LNCaP clone FGC (cell line): ENCODE measurements around the gene CD79B.

Source experiments
- DNase-seq: peaks from one replicate; pipeline ENCODE4 v3.0.0-alpha.2; 2011; ENCODE audit warnings: low read depth
- H3K4me3 ChIP-seq: 2 replicates; pipeline ENCODE4 v1.5.1; 2011; ENCODE audit warnings: mild to moderate bottlenecking, low read depth, low read length, control low read depth
- CTCF ChIP-seq: IDR thresholded peaks from 2 replicates; pipeline ENCODE4 v1.5.1; 2012; ENCODE audit warnings: mild to moderate bottlenecking; ENCODE audit not compliant: control insufficient read depth, insufficient read depth; ENCODE audit errors: extremely low read depth

CD79B gene

GRCh38 chr17:63954402-63955063 is 22.4 kb upstream of the CD79B start:
- H3K4me3 ChIP-seq, result no peak overlapping the region
- TF ChIP-seq CTCF, result no peak
- no peak for DNase-seq

GRCh38 chr17:63950940-63951907 is 19.1 kb upstream of the CD79B start:
- DNase-seq, result peak; percentile 13
- H3K4me3 ChIP-seq, result no peak overlapping the region
- TF ChIP-seq CTCF, result peak; percentile 94

- no peak for DNase-seq
- no peak for TF ChIP-seq CTCF
- H3K4me3 ChIP-seq, result no peak overlapping the region
These were observed 17.6 kb upstream of the CD79B start for GRCh38 chr17:63949576-63950250.

- DNase-seq, result no peak
- no peak overlapping the region for H3K4me3 ChIP-seq
- TF ChIP-seq CTCF, result no peak
These were observed 16.4 kb upstream of the CD79B start for GRCh38 chr17:63948521-63948920.

DNA sequence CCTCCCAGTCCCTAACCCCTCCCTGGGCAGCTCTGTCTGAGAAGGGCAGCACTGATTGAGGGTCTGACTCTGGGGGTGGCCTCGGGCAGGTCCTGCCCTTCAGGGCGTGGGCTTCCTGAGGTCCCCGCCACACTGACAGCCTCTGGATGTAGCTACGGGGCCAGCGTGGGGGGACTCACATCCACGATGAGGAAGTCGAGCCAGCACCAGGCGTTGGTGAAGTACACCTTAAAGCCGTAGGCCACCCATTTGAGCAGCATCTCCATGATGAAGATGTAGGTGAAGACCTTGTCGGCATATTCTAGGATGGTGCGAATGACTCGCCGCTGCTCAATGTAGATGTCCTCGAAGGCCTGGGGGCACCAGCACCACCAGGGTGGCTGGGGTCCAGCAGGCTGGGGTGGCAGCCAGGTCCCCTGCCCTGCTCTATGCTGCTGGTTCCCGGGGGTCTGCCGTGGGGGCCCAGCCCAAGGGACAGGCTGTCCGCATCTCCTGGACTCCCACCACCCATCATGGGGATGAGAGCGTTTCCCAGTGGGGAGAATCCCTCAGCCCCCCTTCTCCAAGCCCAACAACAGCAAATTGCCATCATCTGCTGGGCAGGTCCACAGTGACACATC is 15.7 kb upstream of the CD79B start:
- no peak for DNase-seq
- no peak for TF ChIP-seq CTCF
- no peak overlapping the region for H3K4me3 ChIP-seq

DNA sequence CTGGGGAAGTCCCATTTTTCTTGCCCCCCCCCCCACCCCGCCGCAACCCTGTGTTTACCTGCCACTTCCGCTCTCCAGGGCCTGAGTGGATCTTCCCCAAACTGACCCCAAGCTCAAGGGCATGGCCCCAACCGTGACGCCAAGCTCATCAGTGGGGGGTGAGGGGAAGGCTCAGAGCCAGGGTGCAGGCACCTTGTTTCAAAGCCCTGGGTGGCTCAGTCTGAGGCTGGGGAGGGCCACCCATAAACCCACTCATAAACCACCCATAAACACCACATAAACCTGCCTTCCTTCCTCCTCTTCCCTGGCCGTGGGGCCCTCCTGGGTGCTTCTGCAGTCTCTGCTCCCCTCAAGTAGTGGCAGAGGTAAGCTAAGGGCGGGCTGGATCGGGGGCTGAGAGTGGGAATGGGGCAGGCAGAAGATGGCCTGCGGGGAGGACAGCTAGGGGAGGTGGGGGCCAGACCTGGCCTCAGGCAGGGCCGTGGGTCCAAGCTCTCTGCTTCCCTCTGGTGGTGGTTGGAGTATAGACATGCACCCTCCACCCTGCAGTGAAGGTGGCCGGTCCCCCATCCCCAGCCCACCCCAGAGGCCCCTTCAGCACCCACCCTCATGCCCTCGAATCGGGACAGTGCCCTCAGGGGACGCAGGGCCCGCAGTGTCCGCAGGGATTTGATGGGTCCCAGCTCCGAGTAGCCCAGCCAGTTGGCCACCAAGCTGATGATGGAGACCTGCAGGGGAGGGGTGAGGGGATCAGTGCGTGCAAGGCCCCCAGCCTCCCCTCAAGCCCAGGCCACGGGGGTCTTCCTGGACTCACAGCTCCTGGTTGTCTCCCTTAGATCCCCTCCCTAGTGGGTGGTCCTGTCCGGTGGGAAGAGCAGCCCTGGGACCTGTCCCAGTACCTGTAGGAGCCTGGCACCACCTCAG is 14.6 kb upstream of the CD79B start:
- H3K4me3 ChIP-seq, result no peak overlapping the region
- DNase-seq, result no peak
- TF ChIP-seq CTCF, result peak; percentile 77
